ENCODE measurements around the gene AP3D1. TPM values are rescaled to one million over a fixed set of nuclear protein-coding genes. Genes with fewer than 3 reads are reported as not detected.
A peak's percentile ranks its signal among the peaks of the same experiment; 100 is the strongest.

The AP3D1 gene
- total and polyA plus RNA-seq, 9 of the 15 experiments (the other 6 are each of a cell fraction or from before 2014, with no cell fraction given) = 1.2 to 86.1 (median 35.9) TPM

DNA sequence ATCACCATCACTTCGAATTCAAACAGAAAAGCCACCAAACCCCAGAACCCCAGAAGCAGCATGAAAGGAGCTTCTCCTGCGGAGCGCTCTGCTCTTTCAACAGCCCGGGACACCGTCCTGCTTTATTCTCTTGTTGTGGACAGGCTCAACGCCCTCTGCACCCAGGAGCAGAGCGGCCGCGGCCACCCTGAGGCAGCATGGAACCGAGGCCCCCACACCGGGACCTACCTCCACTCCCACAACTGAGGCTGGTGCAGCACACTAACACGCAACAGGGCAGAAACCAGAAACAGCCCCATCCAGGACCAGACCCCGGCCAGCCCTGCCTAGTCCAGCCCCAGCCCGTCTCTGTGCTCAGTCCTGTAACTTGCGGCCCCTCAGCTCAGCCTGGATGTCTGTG is 7.2 kb downstream of the AP3D1 start:
- DNase-seq (ENCODE audit: extremely low read depth in 1 of 4, low spot score in 3 of 4) = no peak
- BruUV-seq (replicated peaks) = no TSS peak
- Histone ChIP-seq H3K27ac (ENCODE audit: extremely low read depth, low read depth, low read length) (no peak overlapping the region), H3K36me3 (ENCODE audit: control insufficient read depth, insufficient read depth, low read length) (peaks cover 60% of the 10 kb centered on the region; the same call in 2 of the 3 replicates), H3K4me2 (ENCODE audit: insufficient read depth, low read length) (no peak overlapping the region), H3K9ac (ENCODE audit: insufficient read depth in 1 of 2, low read depth in 2 of 2, low read length in 2 of 2) (peak overlapping the region in 1 of 2 experiments; percentile 78; a peak in 1 of 4 replicates), H3K4me3 (no peak overlapping the region), H3K9me3 (replicated peaks; ENCODE audit: control insufficient read depth, insufficient read depth, low read depth, low read length) (no peaks in the 10 kb centered on the region), H3K9me1 (ENCODE audit: control insufficient read depth, insufficient read depth, low read length) (peaks cover 11% of the 10 kb centered on the region), H4K20me1 (replicated peaks; ENCODE audit: control insufficient read depth, insufficient read depth, low read length) (peaks cover 13% of the 10 kb centered on the region), H3K27me3 (ENCODE audit: control insufficient read depth in 2 of 2, insufficient read depth in 2 of 2, low read length in 2 of 2) (no peaks in the 10 kb centered on the region), H3K79me2 (ENCODE audit: control insufficient read depth, insufficient read depth, low read length) (peaks cover 93% of the 10 kb centered on the region), H2AFZ (ENCODE audit: low read depth, low read length) (no peak overlapping the region), H3K4me1 (replicated peaks in 1 of 2; ENCODE audit: control insufficient read depth in 2 of 2, insufficient read depth in 2 of 2, low read length in 2 of 2) (peaks cover 10 to 28% of the 10 kb centered on the region in 2 experiments; a peak in 4 of 5 replicates)
- FAIRE-seq = no peak
- intact Hi-C loops (cut with micrococcal nuclease) (no loop called here), in situ Hi-C loops (cut with MboI) (no loop called here)
- POLR2A ChIA-PET = interaction anchor here (0.7 kb wide), 1 partner anchor 11 kb away, joined by 4 read pairs; no protein-coding TSS in a partner anchor
- 95% methylated on average over 15 of the region's 15 CpGs for WGBS (ENCODE audit: insufficient coverage, low coverage, missing lambda C conversion rate)
- no peak for ATAC-seq
- CTCF ChIA-PET (ENCODE audit: low intra/inter-chr PET ratio) = no interaction called here
- TF ChIP-seq RAD21 (CRISPR knock-in tag; conservative IDR thresholded peaks at IDR 0.05 in 1 of 2, IDR thresholded peaks at IDR 0.05 in 1 of 2) (no peak), POLR2G (IDR thresholded peaks at IDR 0.05; ENCODE audit: low read depth, low read length) (peak; percentile 37; the same call in 1 of the 2 replicates), ELF4 (CRISPR knock-in tag; IDR thresholded peaks at IDR 0.05) (no peak), FOXM1 (IDR thresholded peaks at IDR 0.05; ENCODE audit: low read depth) (no peak), FOXM1 (CRISPR knock-in tag; IDR thresholded peaks at IDR 0.05; ENCODE audit: low read depth) (no peak)
- TF ChIP-seq, protein P1, sequence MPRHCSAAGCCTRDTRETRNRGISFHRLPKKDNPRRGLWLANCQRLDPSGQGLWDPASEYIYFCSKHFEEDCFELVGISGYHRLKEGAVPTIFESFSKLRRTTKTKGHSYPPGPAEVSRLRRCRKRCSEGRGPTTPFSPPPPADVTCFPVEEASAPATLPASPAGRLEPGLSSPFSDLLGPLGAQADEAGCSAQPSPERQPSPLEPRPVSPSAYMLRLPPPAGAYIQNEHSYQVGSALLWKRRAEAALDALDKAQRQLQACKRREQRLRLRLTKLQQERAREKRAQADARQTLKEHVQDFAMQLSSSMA (CRISPR knock-in tag; IDR thresholded peaks at IDR 0.05) = no peak
- TF ChIP-seq, protein P2, sequence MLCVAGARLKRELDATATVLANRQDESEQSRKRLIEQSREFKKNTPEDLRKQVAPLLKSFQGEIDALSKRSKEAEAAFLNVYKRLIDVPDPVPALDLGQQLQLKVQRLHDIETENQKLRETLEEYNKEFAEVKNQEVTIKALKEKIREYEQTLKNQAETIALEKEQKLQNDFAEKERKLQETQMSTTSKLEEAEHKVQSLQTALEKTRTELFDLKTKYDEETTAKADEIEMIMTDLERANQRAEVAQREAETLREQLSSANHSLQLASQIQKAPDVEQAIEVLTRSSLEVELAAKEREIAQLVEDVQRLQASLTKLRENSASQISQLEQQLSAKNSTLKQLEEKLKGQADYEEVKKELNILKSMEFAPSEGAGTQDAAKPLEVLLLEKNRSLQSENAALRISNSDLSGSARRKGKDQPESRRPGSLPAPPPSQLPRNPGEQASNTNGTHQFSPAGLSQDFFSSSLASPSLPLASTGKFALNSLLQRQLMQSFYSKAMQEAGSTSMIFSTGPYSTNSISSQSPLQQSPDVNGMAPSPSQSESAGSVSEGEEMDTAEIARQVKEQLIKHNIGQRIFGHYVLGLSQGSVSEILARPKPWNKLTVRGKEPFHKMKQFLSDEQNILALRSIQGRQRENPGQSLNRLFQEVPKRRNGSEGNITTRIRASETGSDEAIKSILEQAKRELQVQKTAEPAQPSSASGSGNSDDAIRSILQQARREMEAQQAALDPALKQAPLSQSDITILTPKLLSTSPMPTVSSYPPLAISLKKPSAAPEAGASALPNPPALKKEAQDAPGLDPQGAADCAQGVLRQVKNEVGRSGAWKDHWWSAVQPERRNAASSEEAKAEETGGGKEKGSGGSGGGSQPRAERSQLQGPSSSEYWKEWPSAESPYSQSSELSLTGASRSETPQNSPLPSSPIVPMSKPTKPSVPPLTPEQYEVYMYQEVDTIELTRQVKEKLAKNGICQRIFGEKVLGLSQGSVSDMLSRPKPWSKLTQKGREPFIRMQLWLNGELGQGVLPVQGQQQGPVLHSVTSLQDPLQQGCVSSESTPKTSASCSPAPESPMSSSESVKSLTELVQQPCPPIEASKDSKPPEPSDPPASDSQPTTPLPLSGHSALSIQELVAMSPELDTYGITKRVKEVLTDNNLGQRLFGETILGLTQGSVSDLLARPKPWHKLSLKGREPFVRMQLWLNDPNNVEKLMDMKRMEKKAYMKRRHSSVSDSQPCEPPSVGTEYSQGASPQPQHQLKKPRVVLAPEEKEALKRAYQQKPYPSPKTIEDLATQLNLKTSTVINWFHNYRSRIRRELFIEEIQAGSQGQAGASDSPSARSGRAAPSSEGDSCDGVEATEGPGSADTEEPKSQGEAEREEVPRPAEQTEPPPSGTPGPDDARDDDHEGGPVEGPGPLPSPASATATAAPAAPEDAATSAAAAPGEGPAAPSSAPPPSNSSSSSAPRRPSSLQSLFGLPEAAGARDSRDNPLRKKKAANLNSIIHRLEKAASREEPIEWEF (CRISPR knock-in tag; IDR thresholded peaks at IDR 0.05) = no peak
